GM23248 (cell line): ENCODE data around the gene BAZ2B. TPM values are rescaled to one million over a fixed set of nuclear protein-coding genes. Genes with fewer than 3 reads are reported as not detected.

Experiments
- DNase-seq: peaks from one replicate; pipeline ENCODE4 v3.0.0-alpha.2; 2015
- H2AFZ ChIP-seq: fragments of 200-600 bp; sonication (generic); 2 replicates; pipeline ENCODE4 v1.6.1; 2016; ENCODE audit warnings: antibody characterized with exemption
- H3F3A ChIP-seq: fragments of 200-600 bp; sonication (generic); 2 replicates; pipeline ENCODE4 v1.6.1; 2016; ENCODE audit warnings: mild to moderate bottlenecking, antibody characterized with exemption, mixed run types; ENCODE audit not compliant: insufficient read depth
- H3K27ac ChIP-seq: fragments of 200-600 bp; sonication (generic); 2 replicates; pipeline ENCODE4 v1.5.1; 2016; ENCODE audit warnings: mild to moderate bottlenecking
- H3K27me3 ChIP-seq: fragments of 200-600 bp; sonication (generic); replicated peaks from 2 replicates; pipeline ENCODE4 v1.6.1; 2016; ENCODE audit warnings: mild to moderate bottlenecking; ENCODE audit not compliant: insufficient read depth
- H3K36me3 ChIP-seq: fragments of 200-600 bp; sonication (generic); 2 replicates; pipeline ENCODE4 v1.6.1; 2016; ENCODE audit warnings: low read depth, mild to moderate bottlenecking
- H3K4me1 ChIP-seq: fragments of 200-600 bp; sonication (generic); 2 replicates; pipeline ENCODE4 v1.6.1; 2016; ENCODE audit warnings: mild to moderate bottlenecking; ENCODE audit not compliant: insufficient read depth
- H3K4me2 ChIP-seq: fragments of 200-600 bp; sonication (generic); one replicate; pipeline ENCODE4 v1.6.1; 2016; ENCODE audit warnings: mild to moderate bottlenecking; ENCODE audit not compliant: unreplicated experiment
- H3K4me3 ChIP-seq: fragments of 200-600 bp; sonication (generic); 2 replicates; pipeline ENCODE4 v1.5.1; 2016; ENCODE audit warnings: mild to moderate bottlenecking
- H3K79me2 ChIP-seq: fragments of 200-600 bp; sonication (generic); 2 replicates; pipeline ENCODE4 v1.6.1; 2016; ENCODE audit warnings: mild to moderate bottlenecking; ENCODE audit not compliant: insufficient read depth
- H3K9ac ChIP-seq: fragments of 200-600 bp; sonication (generic); 2 replicates; pipeline ENCODE4 v1.6.1; 2016; ENCODE audit warnings: mild to moderate bottlenecking
- H3K9me2 ChIP-seq: fragments of 200-600 bp; sonication (generic); 2 replicates; pipeline ENCODE4 v1.6.1; 2016; ENCODE audit warnings: mixed run types, mild to moderate bottlenecking, moderate library complexity; ENCODE audit not compliant: insufficient read depth
- H3K9me3 ChIP-seq: fragments of 200-600 bp; sonication (generic); one replicate; pipeline ENCODE4 v1.6.1; 2017; ENCODE audit warnings: low read depth
- H4K20me1 ChIP-seq: fragments of 200-600 bp; sonication (generic); 2 replicates; pipeline ENCODE4 v1.6.0; 2016; ENCODE audit not compliant: insufficient read depth
- EZH2 ChIP-seq: fragments of 200-600 bp; sonication (generic); IDR thresholded peaks from 2 replicates; pipeline ENCODE4 v1.6.1; 2018; ENCODE audit warnings: antibody characterized with exemption, mild to moderate bottlenecking; ENCODE audit not compliant: insufficient read depth, poor library complexity, severe bottlenecking
- EZH2phosphoT487 ChIP-seq: fragments of 200-600 bp; sonication (generic); IDR thresholded peaks from 2 replicates; pipeline ENCODE4 v1.6.1; 2018; ENCODE audit warnings: antibody characterized with exemption, moderate library complexity, mild to moderate bottlenecking, low read depth; ENCODE audit not compliant: insufficient read depth
- WGBS, 2 experiments: methylation state at CpG; one replicate each; pipeline ENCODE4 v1.1.6; 2015 to 2017; ENCODE audit warnings: low lambda C conversion rate in 2 of 2, low coverage in 1 of 2; ENCODE audit errors: missing lambda C conversion rate in 2 of 2; 5-methylcytosine and 5-hydroxymethylcytosine counted together
- in situ Hi-C: fragments of 300-500 bp; cut with MboI; formaldehyde crosslinking; loops from 2 replicates; pipeline ENCODE4 v1.15.0; 2020
- polyA plus RNA-seq: library from polyadenylated mRNA; unstranded; fragments of >200 nt; fragmentation: Nextera tagmentation; extraction: Ambion mirVana; gene quantifications from 2 replicates; pipeline ENCODE4 v1.2.1, GENCODE V29; 2016
- total RNA-seq: library from RNA; depleted of rRNA; stranded (reverse); fragments of >200 nt; shearing (Covaris generic); gene quantifications from 2 replicates; pipeline ENCODE4 v1.2.3, GENCODE V29; 2014

Gene BAZ2B
- total and polyA plus RNA-seq, 2 experiments from 2014 or later: 17.0 to 20.5 TPM

DNA sequence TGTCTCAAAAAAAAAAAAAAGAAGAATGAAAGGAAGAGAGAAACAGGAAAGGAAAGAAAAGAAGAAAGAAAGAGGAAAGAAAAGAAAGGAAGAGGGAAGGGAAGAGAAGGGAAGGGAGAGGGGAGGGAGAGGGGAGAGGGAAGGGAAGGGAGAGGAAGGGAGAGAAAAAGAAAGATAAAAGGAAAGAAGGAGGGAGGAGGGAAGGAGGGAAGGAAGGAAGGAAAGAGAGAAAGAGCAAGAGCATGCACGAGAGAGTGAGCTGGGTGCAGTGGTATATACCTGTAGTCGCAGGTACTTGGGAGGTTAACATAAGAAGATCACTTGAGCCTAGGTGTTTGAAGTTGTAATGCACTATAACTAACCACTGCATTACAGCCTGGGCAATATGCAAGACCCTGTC is 6.6 kb upstream of the BAZ2B start:
- no peaks in the 10 kb centered on the region for H3K9me2 ChIP-seq
- peaks cover 4% of the 10 kb centered on the region; the same call in 1 of the 2 replicates for H3K4me1 ChIP-seq
- H3K9ac ChIP-seq: no peak overlapping the region
- no peak overlapping the region for H3K27ac ChIP-seq
- no peaks in the 10 kb centered on the region for H3K9me3 ChIP-seq
- no peaks in the 10 kb centered on the region for H3K79me2 ChIP-seq
- TF ChIP-seq EZH2 (no peak), EZH2phosphoT487 (no peak)
- no peak for DNase-seq
- in situ Hi-C loops: no loop called here
- H3K4me3 ChIP-seq: no peak overlapping the region
- H3K27me3 ChIP-seq: no peaks in the 10 kb centered on the region
- H3K36me3 ChIP-seq: no peaks in the 10 kb centered on the region
- no peaks in the 10 kb centered on the region for H4K20me1 ChIP-seq
- 89 to 100% methylated on average over 2 of the region's 2 CpGs for WGBS, 2 experiments
- no peak overlapping the region for H3K4me2 ChIP-seq
- H2AFZ ChIP-seq: no peak overlapping the region
- H3F3A ChIP-seq: no peaks in the 10 kb centered on the region

GRCh38 chr2:159620796-159621195 is 4.4 kb upstream of the BAZ2B start:
- no peak for TF ChIP-seq EZH2
- no peak for TF ChIP-seq EZH2phosphoT487
- peaks cover 13% of the 10 kb centered on the region for H3K4me1 ChIP-seq
- WGBS, 2 experiments: 95 to 96% methylated on average over 2 of the region's 2 CpGs
- H2AFZ ChIP-seq: no peak overlapping the region
- no peaks in the 10 kb centered on the region for H3K36me3 ChIP-seq
- H3F3A ChIP-seq: peaks cover 5% of the 10 kb centered on the region; the same call in 1 of the 2 replicates
- no peak overlapping the region for H3K4me3 ChIP-seq
- no peaks in the 10 kb centered on the region for H3K9me3 ChIP-seq
- H3K27ac ChIP-seq: no peak overlapping the region
- H4K20me1 ChIP-seq: no peaks in the 10 kb centered on the region
- in situ Hi-C loops: no loop called here
- no peaks in the 10 kb centered on the region for H3K9me2 ChIP-seq
- no peaks in the 10 kb centered on the region for H3K79me2 ChIP-seq
- H3K9ac ChIP-seq: no peak overlapping the region
- H3K4me2 ChIP-seq: no peak overlapping the region
- no peaks in the 10 kb centered on the region for H3K27me3 ChIP-seq
- no peak for DNase-seq

- peak overlapping the region; percentile 94; the same call in 1 of the 2 replicates for H3K9ac ChIP-seq
- no peak for TF ChIP-seq EZH2
- no peak for TF ChIP-seq EZH2phosphoT487
These were observed 1.3 kb upstream of the BAZ2B start for GRCh38 chr2:159617646-159618045.

GRCh38 chr2:159617100-159617499 is 752 bp upstream of the BAZ2B start:
- peak; percentile 16 for DNase-seq
- Histone ChIP-seq H3K27ac (peak overlapping the region; percentile 98), H3K9me2 (no peaks in the 10 kb centered on the region), H2AFZ (peak overlapping the region; percentile 88), H3K4me1 (peaks cover 32% of the 10 kb centered on the region), H3K79me2 (peaks cover 28% of the 10 kb centered on the region), H3K9me3 (no peaks in the 10 kb centered on the region), H3K27me3 (no peaks in the 10 kb centered on the region), H3K9ac (peak overlapping the region; percentile 94), H3K4me2 (peak overlapping the region; percentile 87), H3K36me3 (no peaks in the 10 kb centered on the region), H3K4me3 (peak overlapping the region; percentile 91), H3F3A (peaks cover 22% of the 10 kb centered on the region), H4K20me1 (no peaks in the 10 kb centered on the region)
- in situ Hi-C loops: no loop called here
- WGBS, 2 experiments: 18 to 20% methylated on average over 4 of the region's 4 CpGs
- TF ChIP-seq EZH2 (no peak), EZH2phosphoT487 (no peak)

More at GRCh38 chr2:159617646-159618045, 1.3 kb upstream of the BAZ2B start:
- Histone ChIP-seq H4K20me1 (no peaks in the 10 kb centered on the region), H3K27ac (no peak overlapping the region), H2AFZ (peak overlapping the region; percentile 88), H3K27me3 (no peaks in the 10 kb centered on the region), H3K4me1 (peaks cover 26% of the 10 kb centered on the region), H3K4me3 (peak overlapping the region; percentile 91), H3K9me3 (no peaks in the 10 kb centered on the region), H3K79me2 (peaks cover 22% of the 10 kb centered on the region), H3K9me2 (no peaks in the 10 kb centered on the region), H3K4me2 (peak overlapping the region; percentile 87), H3K36me3 (no peaks in the 10 kb centered on the region), H3F3A (peaks cover 22% of the 10 kb centered on the region)
- peak; percentile 42 for DNase-seq
- 1 to 4% methylated on average over 2 of the region's 2 CpGs for WGBS, 2 experiments
- in situ Hi-C loops: no loop called here
